ENCODE results near the gene CHCHD4.

The CHCHD4 gene

DNA sequence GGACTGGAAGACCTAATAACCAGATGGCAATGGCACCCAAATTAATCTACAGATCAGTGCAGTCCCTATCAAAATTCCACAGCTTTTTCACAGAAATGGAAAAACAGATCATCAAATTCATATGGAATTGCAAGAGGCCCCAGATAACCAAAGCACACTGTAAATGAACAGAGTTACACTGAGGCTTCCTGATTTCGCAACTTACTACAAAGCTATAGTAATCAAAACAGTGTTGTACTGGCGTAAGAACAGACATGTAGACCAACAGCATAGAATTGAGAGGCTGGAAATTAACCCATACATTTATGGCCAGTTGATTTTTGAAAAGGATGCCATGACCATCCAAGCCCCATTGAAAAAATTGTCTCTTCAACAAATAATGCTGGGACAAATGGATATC lies 37.5 kb upstream of the CHCHD4 start:
- in situ Hi-C loops (cut with MboI; ENCODE audit: low pct_unique_long_range_greater_than_20kb, low sequenced_read_pairs, unreplicated experiment), result no loop called here
- TF ChIP-seq, protein P1, sequence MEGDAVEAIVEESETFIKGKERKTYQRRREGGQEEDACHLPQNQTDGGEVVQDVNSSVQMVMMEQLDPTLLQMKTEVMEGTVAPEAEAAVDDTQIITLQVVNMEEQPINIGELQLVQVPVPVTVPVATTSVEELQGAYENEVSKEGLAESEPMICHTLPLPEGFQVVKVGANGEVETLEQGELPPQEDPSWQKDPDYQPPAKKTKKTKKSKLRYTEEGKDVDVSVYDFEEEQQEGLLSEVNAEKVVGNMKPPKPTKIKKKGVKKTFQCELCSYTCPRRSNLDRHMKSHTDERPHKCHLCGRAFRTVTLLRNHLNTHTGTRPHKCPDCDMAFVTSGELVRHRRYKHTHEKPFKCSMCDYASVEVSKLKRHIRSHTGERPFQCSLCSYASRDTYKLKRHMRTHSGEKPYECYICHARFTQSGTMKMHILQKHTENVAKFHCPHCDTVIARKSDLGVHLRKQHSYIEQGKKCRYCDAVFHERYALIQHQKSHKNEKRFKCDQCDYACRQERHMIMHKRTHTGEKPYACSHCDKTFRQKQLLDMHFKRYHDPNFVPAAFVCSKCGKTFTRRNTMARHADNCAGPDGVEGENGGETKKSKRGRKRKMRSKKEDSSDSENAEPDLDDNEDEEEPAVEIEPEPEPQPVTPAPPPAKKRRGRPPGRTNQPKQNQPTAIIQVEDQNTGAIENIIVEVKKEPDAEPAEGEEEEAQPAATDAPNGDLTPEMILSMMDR (IDR thresholded peaks at IDR 0.05; ENCODE audit: extremely low read depth, insufficient read depth, missing control alignments), result no peak
- DNase-seq (ENCODE audit: low spot score), result no peak

DNA sequence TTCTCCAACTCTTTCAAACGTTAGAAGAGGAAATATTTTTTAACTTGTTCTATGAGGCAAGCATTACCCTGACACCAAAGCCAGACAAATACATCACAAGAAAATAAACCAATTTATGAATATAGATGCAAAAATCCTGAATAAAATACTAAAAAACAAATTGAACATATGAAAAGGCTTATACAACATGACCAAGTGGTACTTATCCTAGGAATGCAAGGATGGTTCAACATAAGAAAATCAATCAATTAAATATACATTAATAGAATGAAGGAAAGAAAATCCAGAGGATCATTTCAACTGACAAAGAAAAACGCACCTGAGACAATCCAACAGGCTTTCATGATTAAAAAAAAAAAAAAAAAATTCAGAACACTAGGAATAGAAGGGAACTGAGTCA lies 36.6 kb upstream of the CHCHD4 start:
- DNase-seq (ENCODE audit: low spot score), result no peak
- TF ChIP-seq, protein P1 (IDR thresholded peaks at IDR 0.05; ENCODE audit: extremely low read depth, insufficient read depth, missing control alignments), result no peak
- in situ Hi-C loops (cut with MboI; ENCODE audit: low pct_unique_long_range_greater_than_20kb, low sequenced_read_pairs, unreplicated experiment), result no loop called here

DNA sequence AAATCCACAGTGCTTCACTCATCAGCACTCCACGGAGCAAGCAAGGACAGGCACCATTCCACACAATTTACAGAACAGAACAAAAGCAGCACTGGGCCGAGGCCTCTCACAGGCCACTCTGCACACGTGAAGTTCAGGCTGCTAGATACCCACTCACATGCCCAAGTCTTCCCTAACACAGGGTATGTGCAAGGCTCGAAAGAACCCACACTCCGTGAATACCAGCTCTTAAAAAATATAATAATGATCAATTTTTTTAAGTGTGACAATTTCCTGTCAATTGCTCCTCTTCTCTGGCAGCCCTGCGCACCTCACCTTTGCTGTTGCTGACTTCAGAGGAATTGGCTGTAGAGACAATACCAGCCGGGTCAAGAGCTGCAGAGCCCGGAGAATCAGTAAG lies 34.8 kb upstream of the CHCHD4 start:
- in situ Hi-C loops (cut with MboI; ENCODE audit: low pct_unique_long_range_greater_than_20kb, low sequenced_read_pairs, unreplicated experiment), result no loop called here
- no peak for DNase-seq (ENCODE audit: low spot score)
- TF ChIP-seq, protein P1 (IDR thresholded peaks at IDR 0.05; ENCODE audit: extremely low read depth, insufficient read depth, missing control alignments), result no peak

DNA sequence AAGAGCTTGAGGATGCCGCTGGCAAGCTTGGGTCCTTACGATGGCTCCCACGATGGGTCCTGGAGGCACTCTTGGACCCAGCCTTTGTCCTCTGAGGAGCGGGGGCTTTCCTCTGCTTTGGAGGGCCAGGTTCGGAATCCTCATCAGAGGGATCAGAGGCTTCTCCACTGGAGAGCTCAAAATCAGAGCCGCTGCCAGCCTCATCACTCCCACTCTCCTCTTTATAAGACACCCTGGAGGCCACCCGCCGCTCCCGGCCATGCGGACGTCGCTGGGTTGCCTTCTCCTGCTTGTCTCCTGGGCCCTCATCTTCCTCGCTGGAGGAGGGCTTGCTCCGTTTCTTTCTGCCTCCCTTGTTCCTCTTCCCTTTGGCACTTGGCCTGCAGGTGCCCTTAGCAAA lies 33.7 kb upstream of the CHCHD4 start:
- in situ Hi-C loops (cut with MboI; ENCODE audit: low pct_unique_long_range_greater_than_20kb, low sequenced_read_pairs, unreplicated experiment), result no loop called here
- TF ChIP-seq, protein P1 (IDR thresholded peaks at IDR 0.05; ENCODE audit: extremely low read depth, insufficient read depth, missing control alignments), result no peak
- no peak for DNase-seq (ENCODE audit: low spot score)

DNA sequence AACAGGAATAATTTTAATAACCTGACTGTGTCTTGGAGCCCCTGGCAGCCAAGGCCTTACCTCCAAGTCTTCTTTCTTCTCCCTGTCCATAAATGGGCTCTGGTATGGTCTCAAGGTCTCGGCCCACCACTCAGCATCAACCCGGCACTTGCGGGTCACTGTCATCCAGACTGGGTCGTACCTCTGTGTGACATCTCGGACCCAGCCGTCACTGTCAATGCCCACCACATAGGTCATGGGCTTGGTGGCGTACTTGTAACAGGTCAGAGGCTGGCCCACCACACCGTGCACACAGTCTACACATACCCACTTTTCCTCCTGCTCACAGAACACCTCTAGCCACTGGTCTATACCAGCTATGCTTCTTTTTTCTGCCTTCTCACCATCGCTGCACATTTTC lies 33.3 kb upstream of the CHCHD4 start:
- no peak for DNase-seq (ENCODE audit: low spot score)
- in situ Hi-C loops (cut with MboI; ENCODE audit: low pct_unique_long_range_greater_than_20kb, low sequenced_read_pairs, unreplicated experiment), result no loop called here
- TF ChIP-seq, protein P1 (IDR thresholded peaks at IDR 0.05; ENCODE audit: extremely low read depth, insufficient read depth, missing control alignments), result no peak

DNA sequence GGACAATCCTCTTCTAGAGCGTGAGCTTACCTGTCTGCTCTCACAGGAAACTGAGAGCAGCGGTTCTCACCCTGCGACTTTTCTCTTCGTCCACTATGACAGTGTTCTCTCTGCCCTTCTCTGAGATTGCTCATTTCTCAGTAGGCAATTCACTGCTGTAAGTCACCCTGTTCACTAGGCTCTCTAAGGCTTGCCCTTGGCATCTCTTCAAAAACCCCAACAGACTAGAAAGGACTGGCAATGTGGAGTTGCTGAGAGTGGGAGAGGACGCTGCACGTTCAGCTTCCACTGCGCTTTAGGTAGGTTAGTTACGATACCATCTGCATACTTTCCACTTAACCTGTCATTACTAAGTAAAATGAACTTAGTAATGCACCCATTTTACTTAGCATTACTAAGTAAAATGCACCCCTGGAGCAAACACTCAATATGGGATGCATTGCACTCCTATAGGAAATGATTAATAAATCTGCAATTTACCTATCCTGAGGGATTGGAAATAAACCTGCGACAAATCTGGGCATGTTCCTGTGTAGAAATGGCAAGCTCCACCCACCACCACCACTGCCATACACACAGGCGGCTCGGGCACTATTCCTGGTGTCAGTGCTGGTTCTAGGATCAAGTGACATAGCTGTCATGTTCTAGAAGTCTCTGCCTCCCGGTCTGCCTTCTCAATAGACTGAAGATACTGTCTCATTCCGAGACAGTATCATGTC lies 32.3 kb upstream of the CHCHD4 start:
- DNase-seq (ENCODE audit: low spot score), result no peak
- TF ChIP-seq, protein P1 (IDR thresholded peaks at IDR 0.05; ENCODE audit: extremely low read depth, insufficient read depth, missing control alignments), result no peak
- in situ Hi-C loops (cut with MboI; ENCODE audit: low pct_unique_long_range_greater_than_20kb, low sequenced_read_pairs, unreplicated experiment), result no loop called here

Measured in GM13977 (cell line).